MCF 10A (cell line): ENCODE measurements around the gene FBLIM1. TPM values are rescaled to one million over a fixed set of nuclear protein-coding genes. Genes with fewer than 3 reads are reported as not detected.

Experiments used
- BruUV-seq: library from RNA; stranded (reverse); fragments of 400-500 nt; replicated peaks from 2 replicates; lab custom pipeline; 2021; lab: Mats Ljungman, UMichigan
- CTCF ChIA-PET: fragments of 300-600 bp; sonication (Branson Sonifier 250); formaldehyde crosslinking; extraction: SDS; loops from one replicate; lab custom pipeline; 2021; ENCODE audit warnings: antibody characterized with exemption, inconsistent platforms; lab: Yijun Ruan, JAX
- POLR2A ChIA-PET: fragments of 300-600, 350-650 bp; sonication (Branson Sonifier 250); formaldehyde crosslinking; extraction: SDS; loops from one replicate; lab custom pipeline; 2020; ENCODE audit warnings: antibody characterized with exemption, inconsistent platforms; lab: Yijun Ruan, JAX
- DNase-seq: peaks from one replicate; pipeline ENCODE4 v3.0.0-alpha.2; 2018; ENCODE audit not compliant: unreplicated experiment
- H3K27ac Mint-ChIP-seq: one replicate; pipeline ENCODE4 v1.8.0; 2022; ENCODE audit warnings: mild to moderate bottlenecking, low read depth, mixed read lengths; ENCODE audit not compliant: unreplicated experiment
- H3K27me3 Mint-ChIP-seq: one replicate; pipeline ENCODE4 v1.8.0; 2022; ENCODE audit warnings: mixed read lengths; ENCODE audit not compliant: insufficient read depth, unreplicated experiment
- H3K36me3 Mint-ChIP-seq: one replicate; pipeline ENCODE4 v1.8.0; 2022; ENCODE audit warnings: mild to moderate bottlenecking, moderate library complexity, mixed read lengths; ENCODE audit not compliant: insufficient read depth, unreplicated experiment
- H3K4me1 Mint-ChIP-seq: one replicate; pipeline ENCODE4 v1.8.0; 2022; ENCODE audit warnings: mixed read lengths; ENCODE audit not compliant: insufficient read depth, unreplicated experiment
- H3K4me3 Mint-ChIP-seq: one replicate; pipeline ENCODE4 v1.8.0; 2022; ENCODE audit warnings: mild to moderate bottlenecking, moderate library complexity, mixed read lengths; ENCODE audit not compliant: unreplicated experiment
- H3K9me3 Mint-ChIP-seq: one replicate; pipeline ENCODE4 v1.8.0; 2022; ENCODE audit warnings: mixed read lengths; ENCODE audit not compliant: unreplicated experiment
- intact Hi-C: fragments of 100-400 bp; cut with micrococcal nuclease; formaldehyde crosslinking; loops from 2 replicates; pipeline ENCODE4 v1.14.1; 2022
- total RNA-seq: library from RNA; stranded (reverse); gene quantifications from 2 replicates; pipeline ENCODE4 v1.2.3, GENCODE V29; 2022
- TF ChIP-seq, protein P1 (sequence below): fragments of 200-600 bp; IDR thresholded peaks from one replicate; pipeline ENCODE4 v1.8.0; 2022; ENCODE audit warnings: antibody characterized with exemption, mild to moderate bottlenecking; ENCODE audit not compliant: unreplicated experiment

The FBLIM1 gene
- total RNA-seq, 1 experiment from 2014 or later = 101 TPM

DNA sequence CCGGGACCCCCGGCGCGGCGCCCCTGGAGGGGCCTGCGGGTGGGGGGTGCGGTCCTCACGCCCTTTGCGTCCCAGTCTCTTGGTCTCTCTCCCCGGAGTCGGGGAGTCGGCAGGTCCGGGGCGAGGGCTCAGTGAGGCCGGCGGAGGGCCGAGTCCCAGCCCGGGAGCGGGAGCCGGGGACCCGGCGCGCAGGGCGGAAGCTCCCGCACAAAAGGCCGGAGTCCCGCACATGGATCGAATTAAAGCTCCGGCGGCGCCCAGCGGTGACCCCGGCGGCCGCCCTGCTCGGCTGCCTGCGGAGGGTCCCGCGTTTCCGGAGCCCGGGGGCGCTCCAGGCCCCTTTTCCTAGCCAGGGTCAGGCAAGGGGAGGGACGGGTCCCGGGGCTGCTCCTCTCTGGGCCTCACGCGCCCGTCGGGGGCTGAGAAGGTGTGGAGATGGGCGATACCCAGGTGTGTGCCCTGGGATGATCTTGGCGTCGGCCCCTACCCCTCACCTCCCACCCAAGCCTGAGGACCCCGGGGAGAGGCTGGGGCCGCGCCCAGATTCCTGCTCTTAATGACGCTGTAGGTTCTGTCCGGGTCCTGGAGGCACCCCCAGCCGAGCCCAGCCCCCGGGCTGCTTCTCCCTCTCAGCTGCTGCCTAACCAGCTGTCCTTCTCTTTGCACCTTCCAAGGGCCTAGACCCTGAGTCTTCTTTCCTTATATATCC lies 512 bp downstream of the FBLIM1 start:
- ChIA-PET POLR2A (interaction anchor here (0.9 to 2.2 kb wide), 5 partner anchors 9 to 140 kb away, joined by 3 to 9 read pairs (median 3); no protein-coding TSS in a partner anchor), CTCF (interaction anchor here (2.2 kb wide), 1 partner anchor 18 kb away, joined by 6 read pairs; no protein-coding TSS in a partner anchor)
- no peak for DNase-seq
- peak overlapping the region; percentile 79 for H3K27ac Mint-ChIP-seq
- BruUV-seq = no TSS peak
- intact Hi-C loops = no loop called here
- H3K36me3 Mint-ChIP-seq = peaks cover 11% of the 10 kb centered on the region
- TF ChIP-seq, protein P1, sequence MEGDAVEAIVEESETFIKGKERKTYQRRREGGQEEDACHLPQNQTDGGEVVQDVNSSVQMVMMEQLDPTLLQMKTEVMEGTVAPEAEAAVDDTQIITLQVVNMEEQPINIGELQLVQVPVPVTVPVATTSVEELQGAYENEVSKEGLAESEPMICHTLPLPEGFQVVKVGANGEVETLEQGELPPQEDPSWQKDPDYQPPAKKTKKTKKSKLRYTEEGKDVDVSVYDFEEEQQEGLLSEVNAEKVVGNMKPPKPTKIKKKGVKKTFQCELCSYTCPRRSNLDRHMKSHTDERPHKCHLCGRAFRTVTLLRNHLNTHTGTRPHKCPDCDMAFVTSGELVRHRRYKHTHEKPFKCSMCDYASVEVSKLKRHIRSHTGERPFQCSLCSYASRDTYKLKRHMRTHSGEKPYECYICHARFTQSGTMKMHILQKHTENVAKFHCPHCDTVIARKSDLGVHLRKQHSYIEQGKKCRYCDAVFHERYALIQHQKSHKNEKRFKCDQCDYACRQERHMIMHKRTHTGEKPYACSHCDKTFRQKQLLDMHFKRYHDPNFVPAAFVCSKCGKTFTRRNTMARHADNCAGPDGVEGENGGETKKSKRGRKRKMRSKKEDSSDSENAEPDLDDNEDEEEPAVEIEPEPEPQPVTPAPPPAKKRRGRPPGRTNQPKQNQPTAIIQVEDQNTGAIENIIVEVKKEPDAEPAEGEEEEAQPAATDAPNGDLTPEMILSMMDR = no peak
- no peaks in the 10 kb centered on the region for H3K9me3 Mint-ChIP-seq
- peaks cover 20% of the 10 kb centered on the region for H3K4me1 Mint-ChIP-seq
- peak overlapping the region; percentile 74 for H3K4me3 Mint-ChIP-seq
- H3K27me3 Mint-ChIP-seq = no peaks in the 10 kb centered on the region

DNA sequence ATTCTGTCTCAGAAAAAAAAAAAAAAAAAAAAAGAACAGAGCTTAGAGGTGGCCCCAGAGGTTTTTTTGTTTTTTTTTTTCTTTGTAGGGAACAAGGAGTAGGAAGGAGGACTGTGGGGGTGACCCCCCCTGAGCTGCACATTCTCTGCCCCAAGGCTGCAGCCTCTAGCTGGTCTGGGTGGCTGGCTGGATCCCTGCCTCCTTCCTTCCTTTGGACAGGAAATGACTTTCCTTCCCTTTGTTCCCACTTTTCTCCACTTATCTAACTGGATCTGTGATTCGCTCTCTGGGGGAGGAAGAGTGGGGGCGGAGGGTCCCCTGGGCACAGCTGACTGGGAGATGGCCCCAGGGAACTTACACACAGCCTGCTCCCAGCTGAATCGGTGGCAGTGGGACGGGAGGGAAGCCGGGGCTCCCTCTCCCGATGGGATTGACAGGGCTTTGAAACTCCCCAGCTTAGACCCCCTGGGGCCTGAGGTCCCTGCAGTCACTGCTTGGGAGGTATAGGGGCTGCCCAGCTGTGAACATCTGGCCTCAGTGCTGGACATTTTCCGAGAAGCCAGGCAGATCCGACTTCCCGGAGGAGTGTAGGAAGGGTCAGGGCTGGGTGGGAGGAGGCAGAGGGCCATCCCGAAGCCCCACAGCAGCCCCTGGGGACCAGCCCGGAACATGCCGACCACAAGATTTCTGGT lies 2.1 kb downstream of the FBLIM1 start:
- no peaks in the 10 kb centered on the region for H3K9me3 Mint-ChIP-seq
- peak overlapping the region; percentile 74 for H3K4me3 Mint-ChIP-seq
- peaks cover 35% of the 10 kb centered on the region for H3K4me1 Mint-ChIP-seq
- TF ChIP-seq, protein P1 = no peak
- peaks cover 26% of the 10 kb centered on the region for H3K36me3 Mint-ChIP-seq
- ChIA-PET POLR2A (interaction anchor here (1.2 to 2.2 kb wide), 4 partner anchors 28 to 157 kb away, joined by 3 to 9 read pairs (median 4); no protein-coding TSS in a partner anchor), CTCF (interaction anchor here (0.5 to 2.2 kb wide), 2 partner anchors 19 to 166 kb away, joined by 4 to 6 read pairs; no protein-coding TSS in a partner anchor)
- H3K27ac Mint-ChIP-seq = peak overlapping the region; percentile 46
- BruUV-seq = no TSS peak
- H3K27me3 Mint-ChIP-seq = no peaks in the 10 kb centered on the region
- intact Hi-C loops = no loop called here
- peak; percentile 64 for DNase-seq

DNA sequence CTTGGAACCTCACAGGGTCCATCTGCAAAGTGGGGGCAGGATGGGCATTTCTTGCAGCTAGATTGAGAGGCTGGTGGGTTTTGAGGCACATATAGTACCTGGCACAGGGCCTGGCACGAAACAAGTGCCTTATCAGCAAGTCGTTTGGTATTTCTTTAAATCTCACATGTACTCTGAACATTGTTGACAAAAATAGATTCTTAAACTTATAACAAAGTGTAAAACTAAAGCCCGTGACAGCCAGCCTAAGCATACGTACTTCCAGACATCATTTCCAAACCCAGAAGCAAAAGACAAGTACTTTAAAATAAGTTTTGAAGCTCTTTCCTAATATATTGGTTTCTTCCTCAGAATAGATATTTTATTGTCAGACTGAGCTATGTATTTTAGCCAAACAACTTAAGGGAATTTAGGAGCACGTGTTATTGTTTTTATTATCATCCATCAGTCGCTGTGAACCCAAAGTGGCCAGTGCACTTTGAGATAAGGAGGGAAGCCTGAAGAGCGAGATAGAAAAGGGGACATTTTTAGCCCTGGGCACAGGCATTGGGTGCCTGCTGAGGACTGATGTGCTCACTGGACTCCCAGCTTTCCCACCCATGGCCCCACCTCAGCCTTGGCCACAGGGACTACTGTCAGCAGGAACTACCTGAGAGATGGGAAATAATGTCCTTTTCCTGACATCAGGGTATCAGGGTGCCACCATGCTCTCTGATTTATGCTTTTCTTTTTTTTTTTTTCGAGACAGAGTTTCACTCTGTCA lies 3.0 kb downstream of the FBLIM1 start:
- no TSS peak for BruUV-seq
- Mint-ChIP-seq H3K9me3 (no peaks in the 10 kb centered on the region), H3K36me3 (peaks cover 35% of the 10 kb centered on the region), H3K27me3 (no peaks in the 10 kb centered on the region), H3K4me3 (no peak overlapping the region), H3K4me1 (peaks cover 32% of the 10 kb centered on the region), H3K27ac (peak overlapping the region; percentile 46)
- POLR2A ChIA-PET = no interaction called here
- TF ChIP-seq, protein P1 = no peak
- intact Hi-C loops = no loop called here
- no peak for DNase-seq
- CTCF ChIA-PET = interaction anchor here (0.6 kb wide), 1 partner anchor 294 kb away, joined by 3 read pairs; no protein-coding TSS in a partner anchor
